Activated naive CD8-positive, alpha-beta T cell treated with anti-CD3 and anti-CD28 coated beads for 36 hours (primary cell): ENCODE measurements around the gene CDK5. TPM values are rescaled to one million over a fixed set of nuclear protein-coding genes. Genes with fewer than 3 reads are reported as not detected.
"Not testable (repeated sequence)": the region's sequence is repeated elsewhere in the genome, so short reads cannot be mapped to it uniquely, and the experiment has no call there.

ENCODE experiments used
- DNase-seq: peaks from one replicate; pipeline ENCODE4 v3.0.0; 2021
- H3K27ac Mint-ChIP-seq: one replicate; pipeline ENCODE4 v1.8.0; 2022; ENCODE audit warnings: mild to moderate bottlenecking, moderate library complexity, mixed read lengths
- H3K27me3 Mint-ChIP-seq: one replicate; pipeline ENCODE4 v1.8.0; 2022; ENCODE audit warnings: mild to moderate bottlenecking, mixed read lengths
- H3K36me3 Mint-ChIP-seq: one replicate; pipeline ENCODE4 v1.8.0; 2021; ENCODE audit warnings: mild to moderate bottlenecking, mixed read lengths
- H3K4me1 Mint-ChIP-seq: one replicate; pipeline ENCODE4 v1.8.0; 2021; ENCODE audit warnings: mixed read lengths
- H3K4me3 Mint-ChIP-seq: one replicate; pipeline ENCODE4 v1.8.0; 2022; ENCODE audit warnings: mild to moderate bottlenecking, moderate library complexity, mixed read lengths
- H3K9me3 Mint-ChIP-seq: one replicate; pipeline ENCODE4 v1.8.0; 2022; ENCODE audit warnings: mixed read lengths
- total RNA-seq, 2 experiments: library from RNA; stranded (reverse); gene quantifications; one replicate each; pipeline ENCODE4 v1.2.3, GENCODE V29; 2021

CDK5 gene
- total RNA-seq, 2 experiments from 2014 or later, result 13.3 to 16.0 TPM

- not testable (repeated sequence) for H3K27me3 Mint-ChIP-seq, H3K4me3 Mint-ChIP-seq, H3K36me3 Mint-ChIP-seq, H3K9me3 Mint-ChIP-seq, H3K27ac Mint-ChIP-seq, DNase-seq
- peaks cover 17% of the 10 kb centered on the region for H3K4me1 Mint-ChIP-seq
Measured at GRCh38 chr7:151043449-151043848, 14.2 kb downstream of the CDK5 start.

DNA sequence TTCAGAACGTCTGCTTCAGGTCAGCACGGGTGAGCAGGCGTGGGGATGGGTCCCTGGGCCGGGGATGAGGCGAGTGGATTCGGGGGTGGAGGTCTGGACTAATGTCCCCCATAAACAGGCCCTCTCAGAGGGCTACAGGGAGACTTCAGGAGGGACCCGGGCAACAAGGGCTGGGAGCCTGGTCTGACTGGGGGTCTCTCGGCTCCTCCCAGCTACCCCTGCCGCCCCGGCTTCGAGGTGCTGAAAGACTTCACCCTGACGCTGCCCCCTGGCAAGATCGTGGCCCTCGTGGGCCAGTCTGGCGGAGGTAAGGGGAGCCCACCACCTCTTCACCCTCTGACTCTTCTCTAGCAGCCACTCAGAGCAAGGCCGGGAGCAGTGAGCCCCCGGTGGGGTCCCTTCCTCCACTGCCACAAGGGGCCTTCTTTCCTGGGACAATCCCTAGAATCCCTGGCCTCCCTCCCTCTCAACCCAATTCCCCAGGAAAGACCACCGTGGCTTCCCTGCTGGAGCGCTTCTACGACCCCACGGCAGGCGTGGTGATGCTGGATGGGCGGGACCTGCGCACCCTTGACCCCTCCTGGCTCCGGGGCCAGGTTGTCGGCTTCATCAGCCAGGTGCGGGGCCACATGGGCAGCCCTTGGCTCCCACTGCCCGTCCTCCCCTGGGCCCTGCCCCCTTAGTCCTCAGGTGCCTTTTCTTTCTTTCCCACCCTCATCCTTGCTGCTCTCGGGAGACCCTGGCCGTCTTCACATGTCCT, 16.9 kb downstream of the CDK5 start:
- H3K36me3 Mint-ChIP-seq, result peaks cover 2% of the 10 kb centered on the region
- H3K4me3 Mint-ChIP-seq, result no peak overlapping the region
- H3K27me3 Mint-ChIP-seq, result no peaks in the 10 kb centered on the region
- DNase-seq, result no peak
- H3K4me1 Mint-ChIP-seq, result peaks cover 18% of the 10 kb centered on the region
- H3K27ac Mint-ChIP-seq, result no peak overlapping the region
- H3K9me3 Mint-ChIP-seq, result no peaks in the 10 kb centered on the region

DNA sequence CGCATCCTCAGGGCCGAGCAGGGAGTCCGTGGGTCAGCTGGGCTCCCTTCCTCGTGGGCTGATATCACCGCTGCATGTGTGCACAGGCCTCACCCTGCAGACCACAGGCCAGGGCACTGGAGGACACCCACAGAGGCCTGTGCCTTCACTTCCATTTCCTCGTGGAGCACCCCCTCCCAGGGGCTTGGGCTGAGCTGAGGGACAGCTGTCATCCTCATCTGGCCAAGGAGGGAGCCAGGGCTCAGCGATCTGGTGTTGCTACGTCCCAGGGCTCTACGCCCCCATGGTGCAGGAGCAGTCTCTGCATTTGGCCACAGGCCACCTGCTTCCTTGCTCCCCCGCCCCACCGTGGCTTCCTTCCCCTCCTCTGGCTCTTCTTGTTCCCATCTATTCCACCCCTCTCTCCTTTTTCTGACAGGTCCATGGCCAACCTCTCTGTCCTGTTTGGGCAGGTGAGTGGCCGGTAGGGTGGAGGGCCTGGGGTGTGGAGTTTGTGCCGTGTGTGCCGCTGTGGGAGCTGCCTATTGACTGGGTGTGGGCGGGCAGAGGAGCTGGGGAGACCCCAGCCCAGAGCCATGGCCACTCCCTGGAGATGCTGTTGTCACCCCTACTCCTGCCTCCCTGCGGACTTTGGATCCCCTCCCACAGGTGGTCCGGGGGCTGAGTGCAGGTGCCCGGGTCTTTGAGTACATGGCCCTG, 17.7 kb downstream of the CDK5 start:
- Mint-ChIP-seq H3K9me3 (no peaks in the 10 kb centered on the region), H3K4me3 (no peak overlapping the region), H3K36me3 (peaks cover 2% of the 10 kb centered on the region), H3K27me3 (no peaks in the 10 kb centered on the region), H3K4me1 (peaks cover 18% of the 10 kb centered on the region), H3K27ac (peak overlapping the region; percentile 84)
- DNase-seq, result no peak

GRCh38 chr7:151038951-151039849, 18.5 kb downstream of the CDK5 start:
- Mint-ChIP-seq H3K36me3 (peaks cover 2% of the 10 kb centered on the region), H3K9me3 (no peaks in the 10 kb centered on the region), H3K27me3 (no peaks in the 10 kb centered on the region), H3K4me3 (no peak overlapping the region), H3K4me1 (peaks cover 18% of the 10 kb centered on the region), H3K27ac (peak overlapping the region; percentile 84)
- DNase-seq, result peak; percentile 86

GRCh38 chr7:151035902-151036301, 21.8 kb downstream of the CDK5 start:
- Mint-ChIP-seq H3K27me3 (no peaks in the 10 kb centered on the region), H3K36me3 (no peaks in the 10 kb centered on the region), H3K4me3 (no peak overlapping the region), H3K27ac (no peak overlapping the region), H3K9me3 (no peaks in the 10 kb centered on the region), H3K4me1 (peaks cover 18% of the 10 kb centered on the region)
- no peak for DNase-seq

DNA sequence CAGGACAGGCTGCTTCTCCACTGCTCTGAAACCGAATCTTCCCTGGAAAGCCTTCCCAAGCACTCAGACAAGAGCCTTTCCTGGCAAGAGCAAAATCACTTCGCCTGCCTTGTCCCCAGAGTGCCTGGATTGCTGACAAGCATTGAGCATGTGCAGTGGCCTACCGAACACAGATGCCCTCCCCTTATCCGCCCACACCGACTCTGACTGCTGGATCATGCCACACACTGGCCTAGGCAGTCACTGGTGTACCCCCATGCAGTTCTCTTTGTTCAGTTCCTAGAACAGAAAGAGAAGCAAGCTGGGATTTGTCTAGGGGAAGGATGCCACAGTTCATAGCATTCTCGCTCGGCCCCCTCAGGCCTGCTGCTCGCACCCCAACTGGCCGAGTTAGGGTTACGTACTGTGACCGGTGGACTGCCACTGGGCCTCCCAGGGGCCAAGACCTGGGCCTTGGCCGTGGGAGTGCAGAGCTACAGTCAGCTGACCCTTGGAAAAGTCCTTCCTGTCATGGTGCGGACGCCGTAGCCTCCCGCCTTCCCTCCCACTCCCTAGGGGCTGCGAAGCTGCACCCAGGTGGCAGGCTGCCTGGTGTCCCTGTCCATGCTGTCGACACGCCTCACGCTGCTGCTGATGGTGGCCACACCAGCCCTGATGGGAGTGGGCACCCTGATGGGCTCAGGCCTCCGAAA, 22.5 kb downstream of the CDK5 start:
- H3K36me3 Mint-ChIP-seq, result no peaks in the 10 kb centered on the region
- H3K27me3 Mint-ChIP-seq, result no peaks in the 10 kb centered on the region
- peaks cover 18% of the 10 kb centered on the region for H3K4me1 Mint-ChIP-seq
- no peak overlapping the region for H3K27ac Mint-ChIP-seq
- no peak for DNase-seq
- no peak overlapping the region for H3K4me3 Mint-ChIP-seq
- H3K9me3 Mint-ChIP-seq, result no peaks in the 10 kb centered on the region

GRCh38 chr7:151034312-151035025, 23.2 kb downstream of the CDK5 start:
- no peaks in the 10 kb centered on the region for H3K9me3 Mint-ChIP-seq
- no peak for DNase-seq
- H3K4me1 Mint-ChIP-seq, result peaks cover 15% of the 10 kb centered on the region
- no peak overlapping the region for H3K27ac Mint-ChIP-seq
- no peaks in the 10 kb centered on the region for H3K27me3 Mint-ChIP-seq
- H3K36me3 Mint-ChIP-seq, result no peaks in the 10 kb centered on the region
- H3K4me3 Mint-ChIP-seq, result no peak overlapping the region

- Mint-ChIP-seq H3K27me3 (no peaks in the 10 kb centered on the region), H3K4me3 (no peak overlapping the region), H3K4me1 (peaks cover 14% of the 10 kb centered on the region), H3K27ac (no peak overlapping the region), H3K36me3 (peaks cover 2% of the 10 kb centered on the region), H3K9me3 (no peaks in the 10 kb centered on the region)
- no peak for DNase-seq
Measured at GRCh38 chr7:151033864-151034249, 23.8 kb downstream of the CDK5 start.

GRCh38 chr7:151032936-151033863, 24.5 kb downstream of the CDK5 start:
- no peaks in the 10 kb centered on the region for H3K27me3 Mint-ChIP-seq
- H3K4me1 Mint-ChIP-seq, result peaks cover 12% of the 10 kb centered on the region
- DNase-seq, result no peak
- no peaks in the 10 kb centered on the region for H3K9me3 Mint-ChIP-seq
- no peak overlapping the region for H3K4me3 Mint-ChIP-seq
- peaks cover 5% of the 10 kb centered on the region for H3K36me3 Mint-ChIP-seq
- H3K27ac Mint-ChIP-seq, result no peak overlapping the region

- peaks cover 20% of the 10 kb centered on the region for H3K4me1 Mint-ChIP-seq
- no peak for DNase-seq
- H3K36me3 Mint-ChIP-seq, result peaks cover 5% of the 10 kb centered on the region
- H3K4me3 Mint-ChIP-seq, result no peak overlapping the region
- H3K27ac Mint-ChIP-seq, result no peak overlapping the region
- no peaks in the 10 kb centered on the region for H3K27me3 Mint-ChIP-seq
- no peaks in the 10 kb centered on the region for H3K9me3 Mint-ChIP-seq
Measured at GRCh38 chr7:151031011-151031410, 26.7 kb downstream of the CDK5 start.

GRCh38 chr7:151028948-151029501, 28.7 kb downstream of the CDK5 start:
- H3K4me1 Mint-ChIP-seq, result peaks cover 20% of the 10 kb centered on the region
- peak overlapping the region; percentile 90 for H3K27ac Mint-ChIP-seq
- H3K4me3 Mint-ChIP-seq, result peak overlapping the region; percentile 94
- H3K9me3 Mint-ChIP-seq, result no peaks in the 10 kb centered on the region
- no peaks in the 10 kb centered on the region for H3K27me3 Mint-ChIP-seq
- H3K36me3 Mint-ChIP-seq, result peaks cover 5% of the 10 kb centered on the region
- DNase-seq, result no peak

GRCh38 chr7:151028131-151028947, 29.4 kb downstream of the CDK5 start, which contains the start of gene ABCB8:
TSS of gene ABCB8 (plus strand) at chr7:151028450. CDS start at chr7:151028516, 66 bp downstream.
- Mint-ChIP-seq H3K4me3 (peak within 1 kb of the TSS; percentile 94), H3K4me1 (peaks cover 20% of the 10 kb centered on the region), H3K36me3 (peaks cover 5% of the 10 kb centered on the region), H3K9me3 (no peaks in the 10 kb centered on the region), H3K27me3 (no peaks in the 10 kb centered on the region), H3K27ac (peak within 1 kb of the TSS; percentile 90)
- DNase-seq, result peak; percentile 96
